DND-41 (cell line): ENCODE measurements around the gene VEGFC.

Experiments
- CTCF ChIP-seq: IDR thresholded peaks from 2 replicates; pipeline ENCODE4 v1.5.1; 2012; ENCODE audit warnings: borderline replicate concordance, low read length, moderate library complexity, mild to moderate bottlenecking; ENCODE audit not compliant: poor library complexity, severe bottlenecking; ENCODE audit errors: extremely low read depth
- EZH2 ChIP-seq: IDR thresholded peaks from 3 replicates; pipeline ENCODE4 v1.6.1; 2012; ENCODE audit warnings: borderline replicate concordance, low read depth, mild to moderate bottlenecking, moderate library complexity, low read length, inconsistent platforms; ENCODE audit not compliant: severe bottlenecking

GRCh38 chr4:176837169-176837895, 44.6 kb upstream of the VEGFC start:
- TF ChIP-seq CTCF (no peak), EZH2 (no peak)
